ENCODE measurements around the gene THRB.

THRB gene

GRCh38 chr3:24192469-24193056 lies 302.1 kb downstream of the THRB start:
- no peaks in the 10 kb centered on the region for H3K9me3 Mint-ChIP-seq (ENCODE audit: low read depth)
- H3K4me1 Mint-ChIP-seq (ENCODE audit: low read depth): no peaks in the 10 kb centered on the region
- H3K36me3 Mint-ChIP-seq: no peaks in the 10 kb centered on the region
- no peak overlapping the region for H3K27ac Mint-ChIP-seq
- H3K4me3 Mint-ChIP-seq: no peak overlapping the region
- no peaks in the 10 kb centered on the region for H3K27me3 Mint-ChIP-seq

DNA sequence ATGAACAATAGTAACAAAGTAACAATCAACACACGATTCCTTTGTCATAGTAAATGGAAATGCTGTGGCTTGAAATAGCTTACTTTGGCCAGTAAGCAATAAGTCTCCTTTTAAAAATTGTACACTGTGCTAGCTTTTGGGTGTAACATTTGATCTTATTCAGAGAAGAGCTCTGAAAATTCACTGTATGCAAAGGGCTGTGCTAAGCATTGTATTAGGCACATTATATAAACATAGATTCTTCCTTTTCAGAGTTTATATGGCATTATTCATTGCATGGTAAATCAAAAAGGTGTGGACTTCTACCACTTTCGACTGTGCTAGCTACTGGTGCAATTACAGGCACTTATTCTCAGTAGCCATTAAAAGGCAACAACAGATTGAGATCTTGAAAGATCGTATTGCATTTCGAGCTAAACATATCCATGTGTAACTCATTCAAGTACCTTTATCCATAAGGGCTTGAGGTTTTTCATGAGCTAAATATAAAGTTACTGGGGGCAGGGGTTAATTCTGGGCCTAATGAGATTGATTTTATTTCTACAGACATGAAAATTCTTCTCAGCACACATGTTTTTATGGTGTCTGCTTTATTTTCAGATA lies 302.7 kb downstream of the THRB start:
- H3K4me3 Mint-ChIP-seq: no peak overlapping the region
- no peaks in the 10 kb centered on the region for H3K4me1 Mint-ChIP-seq (ENCODE audit: low read depth)
- no peaks in the 10 kb centered on the region for H3K36me3 Mint-ChIP-seq
- no peaks in the 10 kb centered on the region for H3K27me3 Mint-ChIP-seq
- H3K27ac Mint-ChIP-seq: no peak overlapping the region
- no peaks in the 10 kb centered on the region for H3K9me3 Mint-ChIP-seq (ENCODE audit: low read depth)

GRCh38 chr3:24190256-24190655 lies 304.4 kb downstream of the THRB start:
- Mint-ChIP-seq H3K4me1 (ENCODE audit: low read depth) (no peaks in the 10 kb centered on the region), H3K9me3 (ENCODE audit: low read depth) (no peaks in the 10 kb centered on the region), H3K4me3 (no peak overlapping the region), H3K27me3 (no peaks in the 10 kb centered on the region), H3K27ac (no peak overlapping the region), H3K36me3 (no peaks in the 10 kb centered on the region)

DNA sequence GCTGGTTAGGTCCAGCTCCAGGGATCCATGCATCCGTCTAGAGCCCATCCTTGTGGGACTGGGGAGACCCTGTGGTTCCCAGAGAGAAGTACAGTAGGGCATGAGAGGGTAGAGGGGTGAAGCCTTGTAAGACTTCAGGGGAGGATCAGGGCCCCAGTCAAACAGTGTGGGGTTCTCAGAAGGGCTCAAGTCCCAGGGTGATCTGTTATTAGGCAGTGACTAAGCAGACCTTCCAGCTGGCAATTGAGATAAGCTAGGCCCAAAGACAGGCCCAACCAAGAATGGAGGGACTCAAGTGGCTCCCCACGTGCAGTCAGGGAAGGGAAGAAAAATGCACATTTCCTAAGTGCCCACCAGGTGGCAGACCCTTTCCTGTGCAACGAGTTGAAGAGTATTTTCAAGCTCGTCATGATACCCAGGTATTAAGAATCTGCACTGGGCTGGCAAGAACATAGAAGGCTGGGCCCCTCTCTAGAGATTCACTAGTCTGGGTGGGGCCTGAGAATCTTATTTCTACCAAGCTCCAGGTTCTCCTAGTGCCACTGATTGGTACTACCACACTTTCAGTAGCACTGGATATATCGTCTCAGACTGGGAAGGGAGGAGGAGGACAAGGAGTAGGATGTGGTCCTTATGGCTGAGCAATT lies 308.8 kb downstream of the THRB start:
- Mint-ChIP-seq H3K27ac (no peak overlapping the region), H3K4me3 (no peak overlapping the region), H3K27me3 (no peaks in the 10 kb centered on the region), H3K9me3 (ENCODE audit: low read depth) (no peaks in the 10 kb centered on the region), H3K4me1 (ENCODE audit: low read depth) (no peaks in the 10 kb centered on the region), H3K36me3 (no peaks in the 10 kb centered on the region)

DNA sequence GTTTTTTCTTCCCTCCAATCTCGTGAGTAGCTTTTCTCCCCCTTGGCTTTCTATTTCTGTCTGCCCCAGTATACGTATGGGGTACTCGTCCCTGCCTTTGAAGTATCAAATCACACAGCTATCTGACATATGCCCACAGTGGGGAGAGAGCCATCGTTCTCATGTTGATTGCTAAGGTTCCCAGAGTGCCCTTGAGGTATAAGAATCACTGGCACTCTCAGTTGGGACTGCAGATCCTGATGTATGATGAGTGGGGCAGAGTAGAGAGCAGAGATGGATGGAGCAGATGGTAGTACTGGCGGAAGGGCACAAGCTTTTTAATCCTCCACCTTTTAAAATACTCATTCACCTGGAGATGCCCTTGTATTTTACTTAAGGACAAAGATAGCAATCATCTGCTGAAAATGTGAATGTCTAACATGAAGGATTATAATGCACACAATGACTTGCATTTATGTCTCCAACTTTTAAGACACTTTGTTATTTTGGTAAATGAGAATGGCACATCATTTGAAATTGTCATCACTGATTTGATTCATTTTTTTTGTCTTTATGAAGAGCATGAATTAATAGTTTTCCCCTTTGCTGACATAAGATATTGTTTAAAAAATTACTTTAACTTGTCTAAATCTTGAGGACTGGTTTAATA lies 310.0 kb downstream of the THRB start:
- no peaks in the 10 kb centered on the region for H3K9me3 Mint-ChIP-seq (ENCODE audit: low read depth)
- H3K27me3 Mint-ChIP-seq: no peaks in the 10 kb centered on the region
- no peaks in the 10 kb centered on the region for H3K36me3 Mint-ChIP-seq
- no peaks in the 10 kb centered on the region for H3K4me1 Mint-ChIP-seq (ENCODE audit: low read depth)
- no peak overlapping the region for H3K27ac Mint-ChIP-seq
- H3K4me3 Mint-ChIP-seq: no peak overlapping the region

- H3K27me3 Mint-ChIP-seq: no peaks in the 10 kb centered on the region
Observed at GRCh38 chr3:24182756-24183155, 311.9 kb downstream of the THRB start.

GRCh38 chr3:24181256-24181655 lies 313.4 kb downstream of the THRB start:
- no peaks in the 10 kb centered on the region for H3K4me1 Mint-ChIP-seq (ENCODE audit: low read depth)
- H3K27ac Mint-ChIP-seq: no peak overlapping the region
- no peaks in the 10 kb centered on the region for H3K27me3 Mint-ChIP-seq
- no peak overlapping the region for H3K4me3 Mint-ChIP-seq
- H3K9me3 Mint-ChIP-seq (ENCODE audit: low read depth): no peaks in the 10 kb centered on the region
- no peaks in the 10 kb centered on the region for H3K36me3 Mint-ChIP-seq

More at GRCh38 chr3:24182756-24183155, 311.9 kb downstream of the THRB start:
- Mint-ChIP-seq H3K27ac (no peak overlapping the region), H3K4me3 (no peak overlapping the region), H3K36me3 (no peaks in the 10 kb centered on the region), H3K4me1 (ENCODE audit: low read depth) (no peaks in the 10 kb centered on the region), H3K9me3 (ENCODE audit: low read depth) (no peaks in the 10 kb centered on the region)

DNA sequence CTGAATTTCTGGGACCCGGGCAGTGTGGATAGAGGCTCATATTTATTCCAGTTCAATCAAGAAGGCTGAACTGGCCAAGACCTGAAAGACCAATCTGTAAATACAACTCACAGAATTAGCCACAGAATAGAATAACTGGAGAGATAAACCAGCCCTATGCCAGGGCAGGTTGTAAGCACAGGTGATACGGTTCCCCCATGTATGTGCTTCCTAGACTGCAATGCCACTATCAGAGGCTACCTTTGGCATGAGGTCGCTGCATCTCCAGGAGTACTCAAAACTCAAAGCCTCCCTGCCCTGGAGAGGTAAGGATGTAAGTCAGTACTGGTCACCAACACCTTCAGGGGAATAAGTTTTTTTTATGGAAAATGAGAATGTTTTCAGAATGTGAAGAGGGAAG lies 314.0 kb downstream of the THRB start:
- H3K27ac Mint-ChIP-seq: no peak overlapping the region
- H3K9me3 Mint-ChIP-seq (ENCODE audit: low read depth): no peaks in the 10 kb centered on the region
- no peaks in the 10 kb centered on the region for H3K4me1 Mint-ChIP-seq (ENCODE audit: low read depth)
- H3K4me3 Mint-ChIP-seq: no peak overlapping the region
- no peaks in the 10 kb centered on the region for H3K36me3 Mint-ChIP-seq
- no peaks in the 10 kb centered on the region for H3K27me3 Mint-ChIP-seq

GRCh38 chr3:24177201-24177600 lies 317.4 kb downstream of the THRB start:
- no peaks in the 10 kb centered on the region for H3K9me3 Mint-ChIP-seq (ENCODE audit: low read depth)
- H3K27me3 Mint-ChIP-seq: no peaks in the 10 kb centered on the region
- H3K4me3 Mint-ChIP-seq: no peak overlapping the region
- H3K27ac Mint-ChIP-seq: no peak overlapping the region
- H3K36me3 Mint-ChIP-seq: no peaks in the 10 kb centered on the region
- H3K4me1 Mint-ChIP-seq (ENCODE audit: low read depth): no peaks in the 10 kb centered on the region

DNA sequence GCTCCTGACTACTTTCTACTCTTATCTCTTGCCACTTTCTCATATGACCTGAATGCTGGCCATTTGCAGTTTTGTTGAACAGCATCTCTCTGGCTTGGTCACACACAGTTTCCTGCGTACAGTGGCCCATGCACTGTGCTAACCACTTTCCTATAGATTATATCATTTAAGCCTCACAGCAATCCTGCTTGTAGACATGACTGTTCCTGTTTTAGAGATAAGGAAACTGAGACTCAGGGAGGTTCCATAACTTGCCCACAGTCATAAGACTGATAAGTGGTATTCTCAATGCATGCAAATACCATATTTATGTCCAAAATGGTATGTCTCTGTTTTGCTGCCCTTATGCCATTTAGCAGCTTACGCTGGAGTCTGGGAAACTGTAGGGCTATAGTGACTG lies 320.0 kb downstream of the THRB start:
- H3K27me3 Mint-ChIP-seq: no peaks in the 10 kb centered on the region
- H3K27ac Mint-ChIP-seq: no peak overlapping the region
- no peaks in the 10 kb centered on the region for H3K36me3 Mint-ChIP-seq
- no peaks in the 10 kb centered on the region for H3K4me1 Mint-ChIP-seq (ENCODE audit: low read depth)
- H3K9me3 Mint-ChIP-seq (ENCODE audit: low read depth): no peaks in the 10 kb centered on the region
- H3K4me3 Mint-ChIP-seq: no peak overlapping the region

DNA sequence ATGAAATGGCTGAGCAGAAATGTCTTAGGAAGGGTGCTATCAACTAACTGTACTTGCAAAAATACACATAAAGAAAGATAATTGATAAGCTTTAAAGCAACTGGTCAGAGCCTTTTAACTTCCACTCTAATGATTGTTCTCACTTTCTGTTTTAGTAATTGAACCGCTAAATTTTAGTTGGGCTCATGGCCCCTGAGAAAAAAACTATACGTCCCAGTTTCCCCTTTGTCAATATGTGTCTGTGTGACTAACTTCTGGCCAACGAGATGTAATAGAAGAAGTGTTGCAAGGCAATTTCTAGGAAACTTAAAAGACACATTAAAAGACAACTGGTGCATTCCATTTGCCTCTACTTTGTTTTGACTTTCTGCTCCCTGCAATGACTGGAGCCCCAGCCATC lies 325.7 kb downstream of the THRB start:
- H3K4me3 Mint-ChIP-seq: no peak overlapping the region
- H3K36me3 Mint-ChIP-seq: no peaks in the 10 kb centered on the region
- H3K27ac Mint-ChIP-seq: no peak overlapping the region
- no peaks in the 10 kb centered on the region for H3K4me1 Mint-ChIP-seq (ENCODE audit: low read depth)
- no peaks in the 10 kb centered on the region for H3K9me3 Mint-ChIP-seq (ENCODE audit: low read depth)
- no peaks in the 10 kb centered on the region for H3K27me3 Mint-ChIP-seq

DNA sequence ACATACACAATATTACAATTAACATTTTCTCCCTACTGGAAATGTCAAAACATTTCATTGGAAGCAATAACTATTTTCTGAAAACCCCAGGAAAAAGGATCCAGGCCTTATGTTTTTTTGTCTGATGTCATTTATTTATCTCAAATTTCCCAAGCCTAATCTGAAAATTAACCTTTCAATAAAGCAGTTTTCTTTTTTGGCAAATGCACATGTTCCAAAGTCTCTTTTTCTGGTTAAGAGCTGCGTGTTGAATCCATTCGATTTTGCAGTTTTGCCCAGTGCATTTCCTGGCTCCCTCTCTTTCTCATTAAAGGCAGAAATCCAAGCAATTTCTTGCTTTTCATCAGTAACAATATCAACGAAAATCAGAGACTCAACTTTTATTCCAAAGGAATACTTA lies 327.2 kb downstream of the THRB start:
- Mint-ChIP-seq H3K27ac (no peak overlapping the region), H3K36me3 (no peaks in the 10 kb centered on the region), H3K4me3 (no peak overlapping the region), H3K9me3 (ENCODE audit: low read depth) (no peaks in the 10 kb centered on the region), H3K4me1 (ENCODE audit: low read depth) (no peaks in the 10 kb centered on the region), H3K27me3 (no peaks in the 10 kb centered on the region)

DNA sequence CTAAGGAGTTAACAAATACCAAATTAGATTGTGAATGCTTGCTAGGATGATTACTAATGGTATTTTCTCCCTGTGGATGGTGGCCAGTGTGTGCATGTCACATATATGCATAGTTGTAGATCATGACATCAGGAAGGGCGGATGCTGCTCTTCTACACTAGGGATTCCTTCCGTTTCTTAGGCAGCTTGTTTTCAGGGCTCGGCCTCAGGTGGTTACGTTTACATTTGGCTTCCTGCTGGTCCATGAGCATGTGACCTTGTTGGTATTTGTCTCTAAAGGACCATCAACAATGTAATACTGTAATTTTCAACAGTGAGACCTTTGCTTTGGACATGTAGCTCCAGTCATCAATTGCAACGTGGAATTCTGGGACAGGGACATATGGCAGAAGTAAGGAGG lies 328.1 kb downstream of the THRB start:
- H3K4me1 Mint-ChIP-seq (ENCODE audit: low read depth): no peaks in the 10 kb centered on the region
- no peaks in the 10 kb centered on the region for H3K27me3 Mint-ChIP-seq
- H3K27ac Mint-ChIP-seq: no peak overlapping the region

GRCh38 chr3:24165603-24165982 lies 329.1 kb downstream of the THRB start:
- Mint-ChIP-seq H3K9me3 (ENCODE audit: low read depth) (no peaks in the 10 kb centered on the region), H3K27me3 (no peaks in the 10 kb centered on the region), H3K27ac (no peak overlapping the region), H3K36me3 (no peaks in the 10 kb centered on the region), H3K4me3 (no peak overlapping the region), H3K4me1 (ENCODE audit: low read depth) (no peaks in the 10 kb centered on the region)

More for the DNA sequence above, 328.1 kb downstream of the THRB start:
- Mint-ChIP-seq H3K4me3 (no peak overlapping the region), H3K36me3 (no peaks in the 10 kb centered on the region), H3K9me3 (ENCODE audit: low read depth) (no peaks in the 10 kb centered on the region)

DNA sequence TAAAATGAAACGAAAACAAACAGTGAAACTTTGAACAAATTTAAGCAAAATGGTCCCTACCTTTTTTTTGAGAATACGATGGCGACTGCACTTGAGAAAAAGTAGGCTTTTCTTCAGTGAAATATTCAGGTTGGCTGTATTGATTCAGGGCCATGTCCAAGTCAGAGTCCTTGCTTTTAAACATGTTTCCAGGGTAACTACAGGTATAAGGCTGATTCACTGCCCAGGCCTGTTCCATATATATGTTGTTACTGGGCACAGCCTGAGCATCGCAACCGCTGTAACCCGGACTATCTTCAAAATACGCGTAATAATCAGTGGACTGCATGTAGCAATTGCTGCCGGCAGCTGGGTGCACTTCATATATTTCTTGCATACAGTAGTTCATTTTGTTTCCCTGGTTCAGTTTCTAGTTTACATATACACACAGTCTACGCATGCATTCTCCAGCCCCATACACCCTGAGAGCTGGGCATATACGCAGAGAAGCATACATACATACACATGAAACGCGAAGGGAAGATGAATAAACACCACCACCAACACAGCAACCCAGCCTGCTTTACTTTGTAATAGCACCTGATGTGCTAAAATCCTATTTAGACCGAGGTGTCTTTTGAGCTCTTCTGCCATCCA lies 329.6 kb downstream of the THRB start:
- Mint-ChIP-seq H3K27me3 (no peaks in the 10 kb centered on the region), H3K27ac (no peak overlapping the region), H3K36me3 (no peaks in the 10 kb centered on the region), H3K4me1 (ENCODE audit: low read depth) (no peaks in the 10 kb centered on the region), H3K9me3 (ENCODE audit: low read depth) (no peaks in the 10 kb centered on the region), H3K4me3 (no peak overlapping the region)

Measured in activated naive CD8-positive, alpha-beta T cell (primary cell).